DMS79 (cell line): ENCODE data around the gene SNX33.
"Not testable (repeated sequence)": the region's sequence is repeated elsewhere in the genome, so short reads cannot be mapped to it uniquely, and the experiment has no call there.

Experiments used
- DNase-seq: peaks from one replicate; lab custom pipeline; 2025; lab: John Stamatoyannopoulos, UW

Gene SNX33

GRCh38 chr15:75683646-75684312 lies 36.1 kb downstream of the SNX33 start:
- DNase-seq: not testable (repeated sequence)

- no peak for DNase-seq
Observed at GRCh38 chr15:75684648-75685047, 36.9 kb downstream of the SNX33 start.

- no peak for DNase-seq
Observed at GRCh38 chr15:75685195-75685594, 37.5 kb downstream of the SNX33 start.

GRCh38 chr15:75686212-75686642 lies 38.5 kb downstream of the SNX33 start:
- DNase-seq: not testable (repeated sequence)

- DNase-seq: no peak
Observed at GRCh38 chr15:75687486-75688277, 40.0 kb downstream of the SNX33 start.

GRCh38 chr15:75688278-75688557 lies 40.5 kb downstream of the SNX33 start:
- no peak for DNase-seq

- DNase-seq: no peak
Observed at GRCh38 chr15:75688831-75689230, 41.1 kb downstream of the SNX33 start.

GRCh38 chr15:75689429-75689828 lies 41.7 kb downstream of the SNX33 start:
- DNase-seq: not testable (repeated sequence)

- not testable (repeated sequence) for DNase-seq
Observed at GRCh38 chr15:75692311-75692710, 44.6 kb downstream of the SNX33 start.

GRCh38 chr15:75693028-75693427 lies 45.3 kb downstream of the SNX33 start:
- not testable (repeated sequence) for DNase-seq

GRCh38 chr15:75693501-75694240 lies 46.0 kb downstream of the SNX33 start:
- no peak for DNase-seq

- no peak for DNase-seq
Observed at GRCh38 chr15:75694241-75695182, 46.8 kb downstream of the SNX33 start.

GRCh38 chr15:75695220-75695619 lies 47.5 kb downstream of the SNX33 start:
- no peak for DNase-seq

GRCh38 chr15:75695634-75696310 lies 48.1 kb downstream of the SNX33 start:
- no peak for DNase-seq

GRCh38 chr15:75696311-75696720 lies 48.6 kb downstream of the SNX33 start:
- DNase-seq: no peak

GRCh38 chr15:75696854-75697259 lies 49.1 kb downstream of the SNX33 start:
- DNase-seq: no peak

- DNase-seq: no peak
Observed at GRCh38 chr15:75697523-75697922, 49.8 kb downstream of the SNX33 start.

- DNase-seq: not testable (repeated sequence)
Observed at GRCh38 chr15:75697974-75698747, 50.4 kb downstream of the SNX33 start.

- not testable (repeated sequence) for DNase-seq
Observed at GRCh38 chr15:75699517-75699916, 51.8 kb downstream of the SNX33 start.
